Loucy (cell line): Measurements from ENCODE around the gene MAP7D1.

Experiments used
- H2AFZ ChIP-seq: fragments of 200-600 bp; sonication (generic); 2 replicates; pipeline ENCODE4 v1.6.0; 2016; ENCODE audit warnings: antibody characterized with exemption, mild to moderate bottlenecking, low read length, moderate library complexity
- H3F3A ChIP-seq: fragments of 200-600 bp; 2 replicates; pipeline ENCODE4 v1.6.0; 2016; ENCODE audit warnings: antibody characterized with exemption, low read depth, mild to moderate bottlenecking
- H3K27me3 ChIP-seq: fragments of 200-600 bp; sonication (generic); 2 replicates; pipeline ENCODE4 v1.6.1; 2014; ENCODE audit warnings: low read length, mild to moderate bottlenecking; ENCODE audit not compliant: insufficient read depth, poor library complexity, severe bottlenecking
- H3K36me3 ChIP-seq: fragments of 200-600 bp; sonication (generic); 2 replicates; pipeline ENCODE4 v1.6.1; 2016; ENCODE audit warnings: low read length; ENCODE audit not compliant: insufficient read depth
- H3K4me1 ChIP-seq: fragments of 200-600 bp; sonication (generic); 2 replicates; pipeline ENCODE4 v1.5.1; 2014; ENCODE audit warnings: low read length, mild to moderate bottlenecking; ENCODE audit not compliant: insufficient read depth, poor library complexity, severe bottlenecking
- H3K4me2 ChIP-seq: fragments of 200-600 bp; sonication (generic); 2 replicates; pipeline ENCODE4 v1.6.0; 2014; ENCODE audit warnings: antibody characterized with exemption, low read length, low read depth, mild to moderate bottlenecking; ENCODE audit not compliant: poor library complexity, severe bottlenecking
- H3K4me3 ChIP-seq: fragments of 200-600 bp; sonication (generic); 2 replicates; pipeline ENCODE4 v1.5.1; 2014; ENCODE audit warnings: low read length, mild to moderate bottlenecking, mixed read lengths; ENCODE audit not compliant: poor library complexity, severe bottlenecking
- H3K79me2 ChIP-seq: fragments of 200-600 bp; sonication (generic); 2 replicates; pipeline ENCODE4 v1.6.1; 2014; ENCODE audit warnings: low read length; ENCODE audit not compliant: insufficient read depth
- H3K9ac ChIP-seq: fragments of 200-600 bp; sonication (generic); 2 replicates; pipeline ENCODE4 v1.6.0; 2014; ENCODE audit warnings: mild to moderate bottlenecking, low read depth, low read length, moderate library complexity; ENCODE audit not compliant: poor library complexity, severe bottlenecking
- H3K9me2 ChIP-seq: fragments of 200-600 bp; sonication (generic); replicated peaks from 2 replicates; pipeline ENCODE4 v1.6.1; 2016; ENCODE audit warnings: low read depth, low read length, mixed read lengths
- H3K9me3 ChIP-seq: fragments of 200-600 bp; sonication (generic); 2 replicates; pipeline ENCODE4 v1.6.1; 2014; ENCODE audit warnings: mild to moderate bottlenecking, antibody characterized with exemption, low read length, low read depth; ENCODE audit not compliant: insufficient read depth
- H4K20me1 ChIP-seq: fragments of 200-600 bp; sonication (generic); 2 replicates; pipeline ENCODE4 v1.6.0; 2014; ENCODE audit warnings: antibody characterized with exemption, low read length, mild to moderate bottlenecking; ENCODE audit not compliant: insufficient read depth, poor library complexity, severe bottlenecking
- CTCF ChIP-seq: fragments of 200-600 bp; sonication (generic); conservative IDR thresholded peaks from 2 replicates; pipeline ENCODE4 v1.5.1; 2014; ENCODE audit warnings: mild to moderate bottlenecking, antibody characterized with exemption, low read length
- EZH2phosphoT487 ChIP-seq: fragments of 200-600 bp; IDR thresholded peaks from 2 replicates; pipeline ENCODE4 v1.6.1; 2018; ENCODE audit warnings: antibody characterized with exemption, mild to moderate bottlenecking, moderate library complexity, borderline replicate concordance

The MAP7D1 gene

GRCh38 chr1:36165145-36165544 lies 9.2 kb downstream of the MAP7D1 start:
- H4K20me1 ChIP-seq, result peaks cover 54% of the 10 kb centered on the region

GRCh38 chr1:36166136-36166535 lies 10.2 kb downstream of the MAP7D1 start:
- Histone ChIP-seq H3K4me2 (no peak overlapping the region), H3K36me3 (peaks cover 13% of the 10 kb centered on the region; the same call in 1 of the 2 replicates), H3K9me3 (no peaks in the 10 kb centered on the region), H4K20me1 (peaks cover 53% of the 10 kb centered on the region), H3K4me3 (no peak overlapping the region), H2AFZ (no peak overlapping the region), H3K9me2 (no peaks in the 10 kb centered on the region), H3F3A (no peaks in the 10 kb centered on the region), H3K79me2 (peaks cover 92% of the 10 kb centered on the region), H3K9ac (no peak overlapping the region), H3K27me3 (no peaks in the 10 kb centered on the region), H3K4me1 (peaks cover 11% of the 10 kb centered on the region)
- TF ChIP-seq EZH2phosphoT487 (no peak), CTCF (no peak)

More at GRCh38 chr1:36165145-36165544, 9.2 kb downstream of the MAP7D1 start:
- peaks cover 17% of the 10 kb centered on the region for H3K4me1 ChIP-seq
- H3K79me2 ChIP-seq, result peaks cover 93% of the 10 kb centered on the region
- H3K9me2 ChIP-seq, result no peaks in the 10 kb centered on the region
- no peak overlapping the region for H3K4me3 ChIP-seq
- no peak overlapping the region for H3K9ac ChIP-seq
- H3K9me3 ChIP-seq, result no peaks in the 10 kb centered on the region
- H3K36me3 ChIP-seq, result peaks cover 6% of the 10 kb centered on the region; the same call in 1 of the 2 replicates
- H3K4me2 ChIP-seq, result no peak overlapping the region
- no peak for TF ChIP-seq CTCF
- no peak for TF ChIP-seq EZH2phosphoT487
- no peaks in the 10 kb centered on the region for H3K27me3 ChIP-seq
- H3F3A ChIP-seq, result no peaks in the 10 kb centered on the region
- H2AFZ ChIP-seq, result no peak overlapping the region

- TF ChIP-seq CTCF, result no peak
- no peak for TF ChIP-seq EZH2phosphoT487
- H3K4me2 ChIP-seq, result no peak overlapping the region
- H3K27me3 ChIP-seq, result no peaks in the 10 kb centered on the region
- peaks cover 42% of the 10 kb centered on the region for H4K20me1 ChIP-seq
- H3K9ac ChIP-seq, result no peak overlapping the region
- H3F3A ChIP-seq, result no peaks in the 10 kb centered on the region
- H3K9me3 ChIP-seq, result no peaks in the 10 kb centered on the region
- no peak overlapping the region for H2AFZ ChIP-seq
- peaks cover 81% of the 10 kb centered on the region for H3K79me2 ChIP-seq
- H3K4me1 ChIP-seq, result peaks cover under 1% of the 10 kb centered on the region
- no peaks in the 10 kb centered on the region for H3K9me2 ChIP-seq
- H3K4me3 ChIP-seq, result no peak overlapping the region
- H3K36me3 ChIP-seq, result peaks cover 24% of the 10 kb centered on the region; the same call in 1 of the 2 replicates
These were observed 11.3 kb downstream of the MAP7D1 start for GRCh38 chr1:36166938-36167905.
